Peyer's patch (tissue), 4 donors: ENCODE measurements around the gene ABLIM2. TPM values are rescaled to one million over a fixed set of nuclear protein-coding genes. Genes with fewer than 3 reads are reported as not detected.

ENCODE experiments used
- DNase-seq, 3 donors: peaks; one replicate each; pipeline ENCODE4 v3.0.0-alpha.2; 2017 to 2019
- H3K27ac ChIP-seq, 4 donors: fragments of 200-600 bp; sonication (generic); one replicate each; pipeline ENCODE4 v1.5.1; 2016 to 2019
- H3K27me3 ChIP-seq, 2 donors: fragments of 200-600 bp; sonication (generic); one replicate each; pipeline ENCODE4 v1.5.1; 2019
- H3K36me3 ChIP-seq, 3 donors: fragments of 200-600 bp; sonication (generic); one replicate each; pipeline ENCODE4 v1.5.1; 2016 to 2019
- H3K4me1 ChIP-seq, 4 donors: fragments of 200-600 bp; sonication (generic); one replicate each; pipeline ENCODE4 v1.5.1; 2016 to 2019
- H3K4me3 ChIP-seq, 4 donors: fragments of 200-600 bp; sonication (generic); 1 replicate in 3 of 4; 2 replicates in 1 of 4; pipeline ENCODE4 v1.5.1; 2016 to 2019; ENCODE audit warnings: mild to moderate bottlenecking in 1 of 4
- H3K9me3 ChIP-seq, 4 donors: fragments of 200-600 bp; sonication (generic); one replicate each; pipeline ENCODE4 v1.5.1; 2016 to 2019; ENCODE audit warnings: mild to moderate bottlenecking in 1 of 4
- POLR2A ChIP-seq, 2 donors: fragments of 450-650 bp; IDR thresholded peaks; one replicate each; pipeline ENCODE4 v1.5.1; 2017; ENCODE audit warnings: antibody characterized with exemption in 2 of 2, mild to moderate bottlenecking in 2 of 2, moderate library complexity in 2 of 2
- total RNA-seq, 4 donors: library from RNA; depleted of rRNA; stranded (reverse); fragments of >200 nt; gene quantifications; one replicate each; pipeline ENCODE4 v1.1.0, GENCODE V29; 2016
- TF ChIP-seq, protein P1 (sequence below), 6 experiments: fragments of 450-650 bp in 4 of 6; fragments of 200-600 bp in 2 of 6; sonication (generic) in 1 of 6; IDR thresholded peaks; one replicate each; pipeline ENCODE4 v1.5.1; 2017 to 2019; ENCODE audit warnings: antibody characterized with exemption in 6 of 6, mild to moderate bottlenecking in 3 of 6, moderate library complexity in 1 of 6

Gene ABLIM2
- total RNA-seq, 4 donors from 2014 or later: 9.0 to 24.2 (median 11.7) TPM

DNA sequence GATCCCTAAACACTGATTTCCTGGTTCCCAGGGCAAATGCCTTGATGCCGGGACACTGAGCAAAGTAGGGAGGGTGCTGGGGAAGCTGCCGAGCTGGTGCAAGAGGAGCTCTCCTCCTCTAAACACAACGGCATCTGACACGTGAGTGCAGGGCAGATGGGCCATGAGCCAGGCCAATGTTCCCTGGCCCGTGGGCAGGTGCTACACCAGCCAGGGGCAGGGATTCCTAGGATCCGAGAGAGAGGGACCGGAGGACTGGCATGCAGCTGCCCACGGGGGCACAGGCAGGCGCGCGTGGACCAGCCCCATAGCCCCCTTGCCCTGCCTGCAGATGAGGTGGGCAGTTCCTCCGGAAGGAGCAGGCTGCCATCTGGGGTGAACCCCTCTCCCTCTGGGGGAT is 152.1 kb downstream of the ABLIM2 start:
- no peak overlapping the region for H3K27ac ChIP-seq
- H3K4me3 ChIP-seq: no peak overlapping the region
- no peaks in the 10 kb centered on the region for H3K9me3 ChIP-seq
- no peaks in the 10 kb centered on the region for H3K36me3 ChIP-seq
- DNase-seq: no peak
- H3K4me1 ChIP-seq: peaks cover 0 to 5% (median 0%) of the 10 kb centered on the region in 4 donors
- no peaks in the 10 kb centered on the region for H3K27me3 ChIP-seq
- TF ChIP-seq POLR2A (IDR thresholded peaks at IDR 0.05): no peak

DNA sequence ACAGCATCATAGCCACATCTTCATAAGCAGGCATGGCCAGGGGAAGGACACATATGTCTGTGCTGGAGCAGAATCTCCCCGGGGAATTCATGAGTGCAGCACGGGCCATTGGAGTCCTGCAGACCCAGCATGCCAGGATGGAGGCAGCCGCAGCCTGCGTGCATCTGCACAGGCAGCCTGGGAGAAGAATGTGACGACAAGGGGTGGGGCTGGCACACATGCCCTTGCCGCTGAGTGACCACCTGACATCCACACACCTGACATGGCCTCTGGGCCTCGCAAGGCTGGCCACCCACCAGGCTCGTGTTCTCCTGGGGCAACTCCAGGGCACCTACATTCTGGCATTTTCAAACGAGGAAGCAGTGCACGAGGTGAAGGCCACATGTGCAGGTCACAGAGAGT is 152.8 kb downstream of the ABLIM2 start:
- no peak for TF ChIP-seq POLR2A (IDR thresholded peaks at IDR 0.05)
- TF ChIP-seq, protein P1, sequence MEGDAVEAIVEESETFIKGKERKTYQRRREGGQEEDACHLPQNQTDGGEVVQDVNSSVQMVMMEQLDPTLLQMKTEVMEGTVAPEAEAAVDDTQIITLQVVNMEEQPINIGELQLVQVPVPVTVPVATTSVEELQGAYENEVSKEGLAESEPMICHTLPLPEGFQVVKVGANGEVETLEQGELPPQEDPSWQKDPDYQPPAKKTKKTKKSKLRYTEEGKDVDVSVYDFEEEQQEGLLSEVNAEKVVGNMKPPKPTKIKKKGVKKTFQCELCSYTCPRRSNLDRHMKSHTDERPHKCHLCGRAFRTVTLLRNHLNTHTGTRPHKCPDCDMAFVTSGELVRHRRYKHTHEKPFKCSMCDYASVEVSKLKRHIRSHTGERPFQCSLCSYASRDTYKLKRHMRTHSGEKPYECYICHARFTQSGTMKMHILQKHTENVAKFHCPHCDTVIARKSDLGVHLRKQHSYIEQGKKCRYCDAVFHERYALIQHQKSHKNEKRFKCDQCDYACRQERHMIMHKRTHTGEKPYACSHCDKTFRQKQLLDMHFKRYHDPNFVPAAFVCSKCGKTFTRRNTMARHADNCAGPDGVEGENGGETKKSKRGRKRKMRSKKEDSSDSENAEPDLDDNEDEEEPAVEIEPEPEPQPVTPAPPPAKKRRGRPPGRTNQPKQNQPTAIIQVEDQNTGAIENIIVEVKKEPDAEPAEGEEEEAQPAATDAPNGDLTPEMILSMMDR (IDR thresholded peaks at IDR 0.05): no peak
- Histone ChIP-seq H3K36me3 (no peaks in the 10 kb centered on the region), H3K9me3 (no peaks in the 10 kb centered on the region), H3K4me1 (peaks cover 0 to 3% (median 0%) of the 10 kb centered on the region in 4 donors), H3K27me3 (no peaks in the 10 kb centered on the region), H3K4me3 (no peak overlapping the region), H3K27ac (no peak overlapping the region)
- DNase-seq: no peak

DNA sequence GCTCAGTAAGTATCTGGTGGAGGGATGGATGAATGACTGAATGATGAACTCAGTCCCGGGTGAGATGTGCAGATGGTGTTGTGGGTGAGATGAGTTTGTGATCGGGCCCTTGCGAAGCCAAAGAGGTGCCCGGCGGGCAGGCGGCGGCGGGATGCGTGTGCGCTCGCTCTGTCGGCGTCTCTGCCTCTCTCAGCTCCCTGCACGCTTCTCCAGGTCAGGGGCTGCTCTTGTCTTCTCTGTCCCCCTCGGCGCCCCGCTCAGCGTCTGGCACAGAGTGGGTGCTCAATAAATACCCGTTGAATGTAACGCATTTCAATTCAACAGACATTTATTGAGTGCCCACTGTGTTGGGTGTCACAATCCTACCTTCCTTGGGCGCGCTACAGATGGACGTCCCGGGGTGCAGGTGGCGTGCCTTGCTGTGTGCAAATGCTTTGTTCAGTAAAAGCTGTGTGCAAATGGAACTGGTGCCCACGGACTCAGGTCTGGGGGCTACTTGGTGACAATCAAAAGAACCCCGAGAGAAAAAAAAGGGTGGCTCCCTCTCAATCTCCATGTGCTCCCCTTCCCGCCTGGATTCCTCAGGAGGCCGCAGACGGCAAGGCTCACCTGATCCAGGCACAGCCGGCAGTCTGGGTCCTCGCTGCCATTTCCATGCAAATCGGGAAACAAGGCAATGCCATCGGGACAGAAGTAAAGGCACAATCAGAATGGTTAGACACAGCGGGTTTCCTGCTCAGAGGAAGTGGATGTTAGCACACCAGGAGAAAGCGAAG is 153.4 kb downstream of the ABLIM2 start:
- Histone ChIP-seq H3K9me3 (no peaks in the 10 kb centered on the region), H3K27ac (no peak overlapping the region), H3K4me1 (no peaks in the 10 kb centered on the region), H3K4me3 (no peak overlapping the region), H3K27me3 (no peaks in the 10 kb centered on the region), H3K36me3 (no peaks in the 10 kb centered on the region)
- DNase-seq: no peak
- TF ChIP-seq, protein P1 (IDR thresholded peaks at IDR 0.05): no peak
- no peak for TF ChIP-seq POLR2A (IDR thresholded peaks at IDR 0.05)

DNA sequence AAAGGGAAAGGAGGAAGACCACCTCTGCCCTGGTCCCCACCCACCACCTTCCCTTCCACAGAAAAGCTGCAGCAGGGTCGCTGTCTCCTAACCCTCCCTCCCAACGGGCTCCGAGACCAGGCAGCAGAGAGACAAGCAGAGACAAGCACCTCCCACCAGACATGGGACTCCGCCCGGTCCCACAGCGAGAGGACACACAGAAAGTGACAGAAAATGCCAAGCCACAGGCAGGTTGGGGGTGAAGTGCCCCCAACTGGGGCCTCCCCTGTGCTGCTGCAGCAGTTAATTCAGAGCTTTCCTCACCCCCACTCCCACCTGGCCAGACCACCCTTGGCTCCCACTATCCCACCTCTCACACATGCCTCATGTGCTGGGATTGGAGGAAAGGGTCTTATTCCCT is 154.5 kb downstream of the ABLIM2 start:
- Histone ChIP-seq H3K9me3 (no peaks in the 10 kb centered on the region), H3K27ac (no peak overlapping the region), H3K4me3 (no peak overlapping the region), H3K4me1 (no peaks in the 10 kb centered on the region), H3K27me3 (no peaks in the 10 kb centered on the region), H3K36me3 (no peaks in the 10 kb centered on the region)
- DNase-seq: no peak
- no peak for TF ChIP-seq POLR2A (IDR thresholded peaks at IDR 0.05)
- TF ChIP-seq, protein P1 (IDR thresholded peaks at IDR 0.05): no peak

DNA sequence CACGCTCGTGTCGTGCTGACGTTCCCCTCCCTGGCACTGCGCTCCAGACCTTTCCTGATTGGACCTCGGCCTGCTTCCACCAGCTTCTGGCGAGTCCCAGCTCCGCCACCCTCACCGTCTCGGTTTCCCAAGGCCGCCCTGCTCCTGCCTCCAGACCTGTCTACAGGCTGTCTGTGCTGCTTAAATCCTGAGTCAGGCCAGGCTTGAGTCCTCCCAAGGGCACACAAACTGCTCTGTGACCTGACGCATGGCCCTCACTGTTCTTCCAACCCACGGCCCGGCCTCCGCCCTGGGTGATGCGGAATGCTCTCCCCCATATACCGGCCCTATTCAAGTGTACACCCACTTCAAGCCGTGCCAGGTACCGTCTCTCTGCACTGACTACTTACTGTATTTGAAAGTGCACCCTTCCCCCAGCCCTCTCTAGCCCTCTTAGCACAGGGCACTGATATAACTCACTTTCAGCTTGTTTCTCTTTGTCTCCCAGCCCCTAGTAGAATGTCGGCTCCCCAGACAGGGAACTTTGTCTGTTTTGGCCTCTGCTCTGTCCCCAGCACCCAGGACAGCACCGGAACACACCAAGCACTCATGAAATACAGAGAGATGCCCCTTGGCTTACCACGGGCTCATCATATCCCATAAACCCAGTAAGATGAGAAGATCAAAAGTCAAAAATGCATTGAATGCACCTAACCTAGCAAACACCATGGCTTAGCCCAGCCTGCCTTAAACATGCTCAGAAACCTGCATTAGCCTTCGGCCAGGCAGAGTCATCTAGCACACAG is 155.9 kb downstream of the ABLIM2 start:
- Histone ChIP-seq H3K9me3 (no peaks in the 10 kb centered on the region), H3K36me3 (no peaks in the 10 kb centered on the region), H3K4me3 (no peak overlapping the region), H3K27me3 (no peaks in the 10 kb centered on the region), H3K27ac (no peak overlapping the region), H3K4me1 (no peaks in the 10 kb centered on the region)
- TF ChIP-seq, protein P1 (IDR thresholded peaks at IDR 0.05): no peak
- TF ChIP-seq POLR2A (IDR thresholded peaks at IDR 0.05): no peak
- no peak for DNase-seq
